ENCODE results near the gene ZNFX1.
A peak's percentile ranks its signal among the peaks of the same experiment; 100 is the strongest.

ZNFX1 gene

GRCh38 chr20:49278818-49279676, 1.2 kb upstream of the ZNFX1 start:
- DNase-seq (ENCODE audit: low read depth), result no peak

GRCh38 chr20:49277786-49278035, 146 bp downstream of the ZNFX1 start:
- DNase-seq (ENCODE audit: low read depth), result no peak

DNA sequence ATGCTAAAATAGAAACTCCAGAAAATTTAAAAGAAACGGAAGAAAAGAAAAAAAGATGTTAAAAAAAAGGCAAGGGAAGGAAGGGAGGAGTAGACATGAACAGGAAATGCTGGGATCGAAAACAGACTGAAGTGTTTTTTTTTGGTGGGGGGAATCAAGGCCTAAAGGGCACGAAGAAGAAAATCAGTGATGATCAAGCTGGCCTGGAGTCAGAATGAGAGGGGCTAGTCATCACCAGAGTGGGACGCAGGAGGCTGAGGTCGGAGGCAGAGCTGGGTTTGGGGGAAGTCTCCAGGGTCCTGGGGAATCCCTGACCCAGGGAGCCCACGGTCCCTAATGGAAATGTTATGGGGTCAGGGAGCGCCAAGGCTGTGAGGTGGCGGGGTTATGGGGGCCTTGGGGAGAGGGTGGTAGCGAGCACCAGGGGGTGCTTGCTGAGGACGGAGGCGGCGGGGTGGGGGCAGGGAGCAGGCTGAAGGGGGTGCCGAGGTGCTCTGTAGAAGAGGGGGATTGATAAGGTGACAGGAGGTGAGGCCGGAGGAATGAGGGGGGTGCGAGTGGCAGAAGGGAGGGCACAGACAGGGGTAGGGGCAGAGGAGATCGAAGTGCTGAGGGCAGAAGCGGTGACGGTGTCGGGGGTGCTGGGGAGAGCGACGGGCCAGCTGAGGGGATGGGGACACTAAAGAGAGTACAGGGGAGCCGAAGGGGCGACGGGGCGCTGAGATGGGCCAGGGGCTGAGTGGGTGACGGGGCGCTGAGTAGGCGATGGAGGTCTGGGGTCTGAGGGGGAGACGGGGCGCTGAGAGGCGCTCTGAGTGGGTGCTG, 684 bp downstream of the ZNFX1 start:
- no peak for DNase-seq (ENCODE audit: low read depth)

- peak; percentile 64 for DNase-seq (ENCODE audit: low read depth)
These were observed 1.5 kb downstream of the ZNFX1 start for GRCh38 chr20:49276161-49276960.

DNA sequence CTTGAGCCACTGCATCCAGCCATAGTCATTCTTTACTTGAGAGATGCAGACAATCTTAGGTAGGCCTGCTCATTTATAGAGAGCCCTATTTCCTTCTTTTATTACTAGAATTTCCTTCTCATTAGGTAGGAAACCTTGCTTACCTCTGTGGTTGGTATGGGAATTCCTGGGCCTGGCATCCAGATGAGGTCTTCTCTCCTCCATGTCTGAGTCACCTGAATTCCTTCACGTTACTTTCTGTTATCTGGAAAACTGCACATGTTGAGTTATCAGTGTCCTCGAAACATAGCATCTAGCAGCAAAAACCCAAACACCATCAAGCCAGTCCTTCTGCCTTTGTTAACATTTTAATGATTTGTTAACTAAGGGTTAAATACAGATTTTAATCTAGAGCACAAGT, 2.2 kb downstream of the ZNFX1 start:
- no peak for DNase-seq (ENCODE audit: low read depth)

GRCh38 chr20:49275216-49275615, 2.6 kb downstream of the ZNFX1 start:
- no peak for DNase-seq (ENCODE audit: low read depth)

DNA sequence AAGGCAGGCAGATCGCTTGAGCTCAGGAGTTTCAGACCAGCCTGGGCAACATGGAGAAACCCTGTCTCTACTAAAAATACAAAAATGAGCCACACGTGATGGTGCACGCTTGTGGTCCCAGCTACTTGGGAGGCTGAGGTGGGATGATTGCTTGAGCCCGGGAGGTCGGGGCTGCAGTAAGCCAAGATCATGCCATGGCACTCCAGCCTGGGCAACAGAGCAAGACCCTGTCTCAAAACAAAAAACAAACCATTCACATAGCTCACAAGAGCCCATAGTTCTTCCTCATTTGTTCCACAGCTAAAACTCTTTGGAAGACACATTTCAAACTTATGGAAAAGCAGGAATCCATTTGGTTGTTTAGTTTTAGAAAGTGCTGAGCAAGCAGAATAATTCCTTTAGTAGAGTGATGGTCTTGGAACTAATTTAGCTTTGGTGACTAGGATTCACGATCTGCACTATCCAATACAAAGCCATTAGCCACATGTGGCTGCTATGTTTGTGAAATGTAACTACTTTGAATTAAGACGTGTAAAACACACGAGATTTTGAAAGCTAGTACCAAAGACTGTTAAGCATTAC, 4.1 kb downstream of the ZNFX1 start:
- no peak for DNase-seq (ENCODE audit: low read depth)

GRCh38 chr20:49272654-49273053, 5.2 kb downstream of the ZNFX1 start:
- DNase-seq (ENCODE audit: low read depth), result no peak

- no peak for DNase-seq (ENCODE audit: low read depth)
These were observed 7.1 kb downstream of the ZNFX1 start for GRCh38 chr20:49270736-49271135.

GRCh38 chr20:49270177-49270576, 7.7 kb downstream of the ZNFX1 start:
- peak; percentile 67 for DNase-seq (ENCODE audit: low read depth)

DNA sequence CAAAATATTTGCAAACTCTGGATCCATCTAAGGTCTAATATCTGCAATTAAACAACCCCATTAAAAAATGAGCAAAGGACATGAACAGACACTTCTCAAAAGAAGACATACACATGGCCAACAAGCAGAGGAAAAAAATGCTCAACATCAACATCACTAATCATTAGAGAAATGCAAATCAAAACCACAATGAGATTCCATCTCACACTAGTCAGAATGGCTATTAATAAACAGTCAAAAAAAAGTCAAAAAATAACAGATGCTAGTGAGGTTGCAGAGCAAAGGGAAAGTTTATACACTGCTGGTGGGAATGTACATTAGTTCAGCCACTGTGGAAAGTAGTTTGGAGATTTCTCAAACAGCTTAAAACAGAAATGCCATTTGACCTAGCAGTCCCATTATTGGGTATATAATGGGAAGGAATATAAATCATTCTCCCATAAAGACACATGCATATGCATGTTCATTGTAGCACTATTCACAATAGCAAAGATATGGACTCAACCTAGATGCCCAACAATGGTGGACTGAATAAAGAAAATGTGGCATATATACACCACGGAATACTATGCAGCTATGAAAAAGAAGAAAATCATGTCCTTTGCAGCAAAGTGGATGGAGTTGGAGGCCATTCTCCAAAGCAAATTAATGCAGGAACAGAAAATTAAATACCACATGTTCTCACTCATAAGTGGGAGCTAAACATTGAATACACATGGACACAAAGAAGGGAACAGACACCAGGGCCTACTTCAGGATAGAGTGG, 9.1 kb downstream of the ZNFX1 start:
- peak; percentile 76 for DNase-seq (ENCODE audit: low read depth)

DNA sequence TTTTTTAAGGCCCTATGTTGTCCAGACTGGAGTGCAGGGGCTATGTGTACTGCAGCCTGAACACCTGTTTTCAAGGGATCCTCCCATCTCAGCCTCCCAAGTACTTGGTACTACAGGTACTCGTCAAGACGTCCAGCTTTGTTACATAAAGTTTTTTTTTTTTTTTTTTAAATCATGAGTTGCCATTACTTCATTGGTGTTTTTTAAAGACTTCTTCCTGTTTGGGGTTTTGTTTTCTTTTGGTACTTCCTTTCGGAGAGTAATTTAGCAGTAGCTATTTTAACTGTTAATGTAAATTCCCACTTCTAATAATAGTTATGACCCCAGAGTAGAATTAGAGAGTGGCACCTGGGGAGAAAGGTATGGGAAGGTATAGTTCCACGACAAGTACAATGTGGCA, 10.5 kb downstream of the ZNFX1 start:
- no peak for DNase-seq (ENCODE audit: low read depth)

DNA sequence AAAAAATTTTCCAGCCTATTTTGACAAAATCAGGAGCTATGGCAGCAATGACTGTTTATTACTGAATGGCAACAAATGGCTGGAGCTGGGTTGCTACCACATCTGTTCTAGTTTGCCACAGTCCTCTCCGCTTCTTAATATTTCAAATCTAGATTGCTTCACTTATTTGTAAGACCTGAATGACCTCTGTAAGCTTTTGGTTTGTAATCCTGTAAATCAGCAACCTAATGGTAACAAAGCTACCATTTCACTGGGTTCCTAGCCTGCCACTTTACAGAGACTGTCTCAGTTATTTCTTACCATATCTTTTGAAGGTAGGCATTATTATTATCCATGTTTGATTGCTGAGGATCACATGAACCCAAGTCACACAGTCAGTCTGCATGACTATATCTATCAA, 15.4 kb downstream of the ZNFX1 start:
- DNase-seq (ENCODE audit: low read depth), result no peak

DNA sequence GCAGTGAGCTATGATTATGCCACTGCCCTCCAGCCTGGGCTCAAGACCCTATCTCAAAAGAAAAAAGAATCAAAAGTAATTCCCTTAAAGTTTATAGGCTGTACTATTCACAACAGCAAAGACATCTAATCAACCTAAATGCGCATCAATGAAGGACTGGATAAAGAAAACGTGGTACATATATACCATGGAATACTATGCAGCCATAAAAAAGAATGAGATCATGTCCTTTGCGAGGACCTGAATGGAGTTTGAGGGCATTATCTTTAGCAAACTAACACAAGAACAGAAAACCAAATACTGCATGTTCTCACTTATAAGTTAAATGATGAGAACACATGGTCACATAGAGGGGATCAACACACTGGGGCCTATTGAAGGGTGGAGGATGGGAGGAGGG, 16.7 kb downstream of the ZNFX1 start:
- no peak for DNase-seq (ENCODE audit: low read depth)

DNA sequence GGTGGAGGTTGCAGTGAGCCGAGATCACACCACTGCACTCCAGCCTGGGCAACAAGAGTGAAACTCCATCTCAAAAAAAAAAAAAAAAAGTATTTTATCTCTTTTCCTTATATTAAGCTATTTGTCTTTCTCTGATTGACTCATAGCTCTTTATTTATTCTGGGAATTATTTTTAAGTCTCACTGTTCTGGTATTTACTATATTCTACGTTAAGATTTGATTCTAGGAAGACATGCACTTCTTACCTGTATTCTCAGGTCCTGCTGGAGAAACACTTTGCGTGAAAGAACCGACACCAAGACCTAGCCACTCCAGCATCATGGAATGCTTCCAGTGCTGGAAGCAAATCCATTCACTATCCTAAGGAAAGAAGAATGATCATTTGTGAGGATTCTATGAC, 17.6 kb downstream of the ZNFX1 start:
- no peak for DNase-seq (ENCODE audit: low read depth)

DNA sequence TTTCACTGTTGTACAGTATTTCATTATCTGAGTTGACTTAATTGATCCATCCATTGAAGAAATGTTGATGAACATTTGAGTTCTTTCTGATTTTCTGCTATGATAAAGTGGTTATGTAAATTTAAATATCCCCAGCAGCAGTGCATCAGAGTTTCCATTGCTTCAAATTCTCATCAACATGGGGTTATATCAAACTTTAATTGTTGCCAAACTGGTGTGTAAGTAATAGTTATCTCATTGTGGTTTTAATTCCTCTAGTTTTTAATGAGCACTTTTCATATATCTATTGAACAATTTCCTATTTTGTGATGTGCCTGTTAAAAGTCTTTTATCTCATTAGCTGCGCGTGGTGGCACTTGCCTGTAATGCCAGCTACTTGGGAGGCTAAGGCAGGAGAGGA, 18.1 kb downstream of the ZNFX1 start:
- no peak for DNase-seq (ENCODE audit: low read depth)

- DNase-seq (ENCODE audit: low read depth), result no peak
These were observed 18.6 kb downstream of the ZNFX1 start for GRCh38 chr20:49259284-49259683.

DNA sequence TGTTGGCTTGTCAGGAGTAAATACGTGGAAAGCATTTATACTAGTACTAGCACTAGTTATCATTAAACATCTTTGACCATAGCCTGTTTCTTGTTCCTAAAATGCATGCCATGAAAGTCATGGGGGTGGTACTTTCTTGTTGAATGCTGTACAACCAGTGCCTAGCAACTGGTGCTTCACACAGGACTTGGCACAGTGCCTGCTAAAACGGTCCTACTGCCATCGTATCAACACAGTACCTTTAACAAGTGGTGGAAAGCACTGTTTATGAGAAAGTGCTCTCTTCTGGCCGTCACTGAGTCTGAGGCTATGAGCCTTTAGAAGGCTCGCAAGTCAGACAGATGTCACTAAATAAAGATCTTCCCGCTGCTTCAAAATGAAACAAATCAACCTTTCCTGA, 21.6 kb downstream of the ZNFX1 start:
- no peak for DNase-seq (ENCODE audit: low read depth)

DNA sequence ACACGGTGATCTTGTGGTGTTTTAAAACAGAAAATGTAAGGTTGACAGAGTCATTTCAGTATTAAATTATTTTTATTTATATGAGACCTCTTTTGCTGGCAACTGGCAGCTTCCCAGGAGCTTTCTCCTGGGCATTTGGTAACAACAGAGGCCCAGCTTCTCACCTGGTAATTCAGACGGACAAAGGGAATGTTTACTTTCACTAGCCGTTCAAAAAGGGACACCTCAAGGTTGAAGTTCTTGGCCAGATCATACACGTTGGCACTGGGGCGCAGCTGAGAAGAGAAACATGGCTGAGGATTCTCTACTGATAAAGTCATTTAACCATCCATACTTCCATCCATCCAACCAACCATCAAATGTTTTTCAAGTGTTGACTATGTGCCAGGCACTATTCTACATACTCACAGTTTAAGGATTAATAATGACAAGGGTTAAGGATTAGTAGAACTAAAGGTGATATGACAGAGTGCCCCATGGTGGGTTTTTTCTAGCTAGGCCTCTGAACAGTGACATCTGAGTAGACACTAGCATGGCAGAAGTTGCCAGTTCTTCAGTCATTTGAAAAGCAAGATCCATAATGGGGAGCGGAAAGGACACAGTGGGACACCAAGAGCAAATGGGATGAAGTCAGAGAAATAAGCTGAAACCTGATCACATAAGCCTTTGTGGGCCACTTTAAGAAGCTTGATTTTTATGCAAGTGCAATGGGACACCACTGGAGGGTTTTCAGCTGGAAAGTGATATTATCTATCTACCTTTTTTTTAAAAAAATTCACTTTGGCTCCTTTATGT, 25.1 kb downstream of the ZNFX1 start:
- DNase-seq (ENCODE audit: low read depth), result no peak

DNA sequence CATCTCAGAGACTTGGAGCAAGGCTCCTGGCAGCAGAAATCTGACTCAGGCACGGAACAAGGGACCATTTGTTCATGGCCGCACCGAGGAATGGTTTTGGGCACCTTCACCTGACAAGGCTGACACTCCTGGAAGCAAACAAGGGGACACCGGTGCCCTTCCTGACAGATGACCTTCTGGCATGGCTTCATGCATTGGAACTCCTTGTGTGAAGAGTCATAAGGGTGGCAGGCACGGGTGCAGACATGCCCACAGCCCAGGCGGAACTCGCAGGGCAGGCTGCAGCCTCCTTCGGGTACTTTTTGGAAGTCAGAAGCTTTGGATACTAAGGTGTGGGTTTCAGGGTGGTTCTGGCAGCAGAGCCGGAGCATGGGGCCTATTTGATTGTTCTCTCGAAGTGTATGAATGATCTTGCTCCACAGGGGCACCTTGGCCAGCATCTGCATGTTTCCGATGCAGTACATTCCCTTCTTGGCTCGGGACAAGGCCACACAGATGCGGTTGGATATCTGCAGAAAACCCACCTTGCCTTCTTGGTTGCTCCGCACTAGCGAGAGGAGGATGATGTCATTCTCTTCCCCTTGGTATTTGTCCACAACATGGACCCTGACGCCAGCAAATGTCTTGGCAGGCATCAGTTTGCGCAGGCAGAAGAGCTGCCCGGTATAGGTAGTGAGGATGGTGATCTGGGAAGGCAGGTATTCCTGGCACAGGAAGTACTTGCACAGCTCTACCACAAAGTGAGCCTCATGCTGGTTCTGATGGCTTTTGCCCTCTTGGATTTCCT, 28.8 kb downstream of the ZNFX1 start:
- DNase-seq (ENCODE audit: low read depth), result no peak
